GM19238 (cell line): ENCODE data around the gene MYL3.
"Not testable (repeated sequence)": the region's sequence is repeated elsewhere in the genome, so short reads cannot be mapped to it uniquely, and the experiment has no call there.

Experiments
- DNase-seq: peaks from one replicate; pipeline ENCODE4 v3.0.0; 2011; ENCODE audit warnings: low spot score; ENCODE audit not compliant: insufficient read length

The MYL3 gene

GRCh38 chr3:46831316-46831715 lies 31.9 kb downstream of the MYL3 start:
- DNase-seq = no peak

- no peak for DNase-seq
Measured at GRCh38 chr3:46830801-46831200, 32.4 kb downstream of the MYL3 start.

- peak; percentile 56 for DNase-seq
Measured at GRCh38 chr3:46829699-46830208, 33.5 kb downstream of the MYL3 start.

- DNase-seq = no peak
Measured at GRCh38 chr3:46825450-46825849, 37.8 kb downstream of the MYL3 start.

GRCh38 chr3:46824211-46824970 lies 38.9 kb downstream of the MYL3 start:
- DNase-seq = no peak

GRCh38 chr3:46823314-46823713 lies 39.9 kb downstream of the MYL3 start:
- DNase-seq = not testable (repeated sequence)

GRCh38 chr3:46821553-46821952 lies 41.7 kb downstream of the MYL3 start:
- DNase-seq = no peak

- no peak for DNase-seq
Measured at GRCh38 chr3:46820852-46821251, 42.4 kb downstream of the MYL3 start.

- DNase-seq = no peak
Measured at GRCh38 chr3:46812237-46812791, 50.9 kb downstream of the MYL3 start.

- no peak for DNase-seq
Measured at GRCh38 chr3:46811615-46812236, 51.5 kb downstream of the MYL3 start.

- not testable (repeated sequence) for DNase-seq
Measured at GRCh38 chr3:46808766-46809165, 54.5 kb downstream of the MYL3 start.
